HG02885 (cell line): ENCODE data around the gene LGI2.

ENCODE experiments used
- ATAC-seq: cut with Tn5 transposase; IDR thresholded peaks from one replicate; pipeline ENCODE4 v1.9.1; 2021; ENCODE audit warnings: mild to moderate bottlenecking; ENCODE audit not compliant: unreplicated experiment, poor library complexity

The LGI2 gene

DNA sequence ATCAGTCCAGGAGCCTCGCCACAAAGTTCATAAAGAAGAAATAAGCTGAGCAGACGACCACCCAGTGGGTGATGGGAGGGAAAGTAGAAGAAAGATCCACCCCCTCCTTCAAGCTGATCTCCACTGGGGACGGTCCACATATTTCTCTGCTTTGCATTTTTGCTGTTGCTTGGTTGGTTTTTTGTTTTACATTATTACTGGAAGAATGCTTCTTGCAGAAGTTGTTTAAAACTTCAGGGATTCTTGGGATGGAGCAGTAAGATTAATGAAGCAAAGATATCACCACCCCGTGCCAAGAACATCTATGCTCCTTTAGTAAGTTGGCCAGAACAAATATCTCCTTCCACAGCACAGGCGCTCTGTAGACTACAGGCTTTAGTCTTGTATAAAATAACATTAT, 30.1 kb downstream of the LGI2 start:
- ATAC-seq = no peak

GRCh38 chr4:24999392-25000089, 31.2 kb downstream of the LGI2 start:
- ATAC-seq = no peak

DNA sequence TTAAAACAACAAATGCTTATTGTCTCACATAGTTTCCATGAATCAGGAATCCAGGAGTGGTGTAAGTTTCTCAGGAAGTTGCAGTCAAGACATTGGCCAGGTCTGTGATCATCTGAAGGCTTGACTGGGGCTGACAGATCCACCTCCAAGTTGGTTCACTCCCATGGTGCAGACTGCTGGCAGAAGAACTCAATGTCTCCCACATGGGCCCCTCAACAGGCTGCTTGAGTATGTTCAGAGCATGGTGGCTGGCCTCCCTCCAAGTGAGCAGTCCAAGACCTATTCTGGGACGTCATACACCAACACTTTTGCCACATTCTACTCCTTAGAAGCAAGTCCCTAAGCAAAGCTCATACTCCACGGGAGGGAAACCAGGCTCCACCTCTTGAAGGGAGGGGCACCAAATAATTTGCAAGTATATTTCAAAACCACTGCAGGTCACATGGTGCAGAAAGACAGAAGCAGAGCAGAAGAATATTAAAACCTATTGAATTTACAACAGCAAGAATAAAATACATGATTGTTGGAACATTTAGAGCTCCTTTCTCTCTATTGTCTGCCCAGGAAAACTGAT, 35.3 kb downstream of the LGI2 start:
- no peak for ATAC-seq

DNA sequence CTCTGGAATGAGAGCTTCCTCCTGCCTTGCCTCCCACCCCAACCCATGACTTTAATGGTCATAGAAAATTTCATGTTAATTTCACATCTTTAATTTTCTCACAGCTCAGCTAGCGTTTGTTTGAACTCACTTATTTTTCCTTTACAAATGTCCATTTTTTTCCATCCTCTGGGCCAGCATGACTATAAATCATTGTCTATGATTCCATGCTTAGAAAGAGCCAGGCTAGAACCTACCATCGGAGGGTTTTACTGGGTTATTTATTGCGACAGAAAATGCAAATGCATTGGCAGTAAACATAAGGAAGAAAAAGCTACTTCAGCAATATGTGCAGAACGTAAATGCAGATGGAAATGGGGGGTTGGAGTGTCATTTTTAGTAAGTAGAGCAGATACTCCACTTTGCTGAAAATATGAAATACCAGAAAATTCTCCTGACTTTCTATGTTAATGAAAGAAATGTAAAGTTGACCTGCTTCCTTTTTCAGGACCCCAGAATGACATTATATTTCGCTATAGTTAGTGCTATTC, 37.1 kb downstream of the LGI2 start:
- no peak for ATAC-seq

DNA sequence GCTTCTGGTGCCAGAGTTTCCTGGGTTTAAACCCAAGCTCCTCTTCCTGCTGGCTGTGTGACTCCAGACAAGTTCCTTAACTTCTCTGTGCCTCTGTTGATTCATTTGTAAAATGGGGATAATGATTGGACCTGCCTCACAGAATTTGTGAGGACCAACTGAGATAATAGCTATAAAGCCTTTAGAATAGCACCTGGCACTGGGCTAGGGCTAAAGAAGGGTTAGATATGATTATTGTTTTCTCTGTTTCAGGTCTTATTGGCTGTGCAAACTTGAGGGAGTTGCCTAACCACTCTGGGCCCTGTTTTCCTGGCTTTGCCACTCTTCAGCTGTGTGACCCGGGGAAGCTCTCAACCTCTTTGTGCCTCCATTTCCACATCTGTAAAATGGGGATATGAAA, 37.8 kb downstream of the LGI2 start:
- no peak for ATAC-seq

- ATAC-seq = no peak
Observed at GRCh38 chr4:24991015-24991414, 39.7 kb downstream of the LGI2 start.

- no peak for ATAC-seq
Observed at GRCh38 chr4:24989327-24989726, 41.4 kb downstream of the LGI2 start.

DNA sequence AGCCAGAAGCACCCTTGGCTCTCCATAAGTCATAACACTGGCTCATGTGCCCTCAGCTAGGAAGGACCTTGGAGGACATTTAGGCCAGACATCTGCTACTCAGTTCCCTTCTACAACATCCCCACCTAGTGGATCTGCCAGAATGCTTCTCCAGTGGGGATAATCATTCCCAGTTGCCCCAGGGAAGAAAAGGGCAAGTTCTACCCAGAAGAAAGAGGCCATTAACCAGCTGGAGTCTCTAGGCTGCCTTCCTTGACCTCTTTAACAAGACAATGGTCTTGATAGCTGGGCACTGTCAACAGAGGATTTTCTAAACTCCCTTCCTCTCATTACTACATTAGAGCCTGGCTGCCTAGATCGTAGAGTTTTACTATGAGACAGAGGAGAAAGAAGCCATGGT, 42.0 kb downstream of the LGI2 start:
- no peak for ATAC-seq

GRCh38 chr4:24984602-24985532, 45.9 kb downstream of the LGI2 start:
- ATAC-seq = no peak

DNA sequence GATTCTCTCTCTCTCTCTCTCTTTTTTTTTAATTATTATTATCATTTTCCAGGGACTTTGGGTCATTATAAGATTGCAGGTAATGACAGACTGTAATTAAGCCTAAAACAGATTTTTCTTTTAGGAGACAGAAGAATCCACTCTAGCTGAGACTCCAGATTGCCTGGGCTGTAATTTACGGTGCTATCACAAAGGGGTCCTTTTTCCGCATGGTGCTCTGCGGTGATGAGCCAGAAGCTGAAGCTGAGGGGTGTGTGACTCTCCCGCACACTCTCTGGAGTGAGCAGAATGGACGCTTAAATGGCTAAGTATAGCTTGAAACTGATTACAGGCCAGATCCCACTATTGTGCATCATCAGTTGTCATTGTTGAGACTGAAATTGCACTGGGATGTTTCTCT, 50.0 kb downstream of the LGI2 start:
- ATAC-seq = no peak

- peak; percentile 60 for ATAC-seq
Observed at GRCh38 chr4:24980064-24980690, 50.6 kb downstream of the LGI2 start.

GRCh38 chr4:24979554-24979953, 51.2 kb downstream of the LGI2 start:
- no peak for ATAC-seq

DNA sequence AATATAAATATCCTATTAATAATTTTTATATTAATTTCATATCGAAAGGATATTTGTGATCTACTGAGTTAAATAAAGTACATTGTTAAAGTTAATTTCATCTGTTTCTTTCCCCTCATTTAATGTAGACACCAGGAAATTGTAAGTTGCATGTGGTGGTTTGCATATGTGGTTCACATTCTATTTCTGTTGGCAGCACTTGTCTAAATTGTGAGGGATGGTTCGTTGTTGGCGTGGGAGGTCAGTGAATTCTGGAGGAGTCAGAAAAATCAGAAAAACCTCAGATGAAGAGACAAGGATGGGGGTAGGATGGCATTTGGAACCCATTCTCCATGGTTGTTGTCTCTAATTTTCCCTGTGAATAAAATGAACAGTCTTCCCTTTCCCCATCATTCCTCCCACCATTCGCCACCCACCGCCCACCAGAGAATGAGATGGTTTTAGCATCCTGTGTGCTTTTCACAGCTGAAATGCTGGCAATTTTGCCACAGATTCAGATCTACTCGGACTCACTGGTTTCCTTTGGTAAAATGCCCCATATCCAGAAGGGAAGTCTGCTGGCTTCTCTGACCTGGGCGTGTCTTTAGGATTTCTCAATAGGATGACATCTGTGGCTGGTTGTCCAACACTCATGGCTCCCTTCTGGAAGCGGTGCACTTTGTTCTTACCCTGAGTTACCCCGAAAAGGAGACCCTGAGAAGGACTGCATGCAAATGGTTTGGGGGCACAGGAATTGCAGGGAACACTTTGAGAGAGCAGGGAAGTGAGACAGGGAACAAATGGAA, 52.3 kb downstream of the LGI2 start:
- peak; percentile 58 for ATAC-seq

- ATAC-seq = no peak
Observed at GRCh38 chr4:24975510-24975909, 55.2 kb downstream of the LGI2 start.

DNA sequence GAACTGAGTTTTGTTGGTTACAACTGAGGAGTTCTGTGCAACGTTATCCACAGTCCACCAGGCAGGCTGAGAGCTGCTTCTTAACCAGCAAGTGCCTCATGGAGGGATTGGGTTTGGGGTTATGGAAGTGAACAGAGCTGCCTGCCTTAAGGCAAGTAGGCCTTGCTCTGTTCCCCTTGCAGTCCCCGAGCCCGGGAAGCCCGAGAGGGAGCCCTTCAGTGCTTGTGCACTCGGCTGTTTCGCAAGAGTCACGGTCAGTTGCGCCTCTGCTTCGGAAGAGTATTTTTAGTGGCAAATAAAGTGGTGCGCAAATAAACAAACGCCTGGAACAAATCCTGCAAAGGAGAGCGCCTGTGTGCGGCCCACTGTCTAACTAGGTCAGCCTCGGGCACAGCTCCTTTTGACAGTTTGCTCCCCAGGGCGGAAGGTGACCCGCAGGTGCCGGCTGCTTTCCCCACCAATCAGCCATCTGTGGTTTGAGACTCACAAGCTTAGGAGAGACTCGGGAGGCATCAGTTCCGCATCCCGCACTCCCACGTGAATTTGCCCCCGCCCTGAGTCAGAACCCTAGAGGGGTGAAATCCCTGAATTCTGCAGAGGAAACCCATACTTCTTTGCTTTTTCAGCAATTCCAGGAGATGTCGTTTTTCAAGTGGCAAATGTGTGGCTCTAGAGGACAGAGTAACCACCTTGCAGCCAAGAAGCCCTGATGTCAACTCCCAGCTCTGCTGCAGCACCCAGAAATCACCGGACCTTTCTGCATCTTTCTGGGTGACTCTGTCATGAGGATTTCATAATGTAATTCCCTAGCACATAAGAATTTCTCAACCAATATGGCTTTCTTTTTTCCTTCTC, 56.8 kb downstream of the LGI2 start:
- no peak for ATAC-seq

DNA sequence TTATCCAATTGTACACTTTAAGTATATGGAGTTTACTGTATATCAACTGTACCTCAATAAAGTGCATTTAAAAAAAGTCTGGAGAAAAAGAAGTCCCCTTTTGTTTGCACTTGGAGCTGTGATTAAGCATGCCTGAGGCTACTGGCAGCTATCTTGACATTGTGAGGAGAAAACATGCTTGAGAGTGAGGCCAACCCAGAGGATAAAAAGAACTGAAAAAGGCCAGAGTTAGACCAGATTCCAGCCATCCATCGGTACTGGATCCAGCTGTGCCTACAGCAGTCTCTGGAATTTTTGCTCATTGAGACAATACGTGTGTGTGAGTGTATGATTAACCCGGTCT, 57.4 kb downstream of the LGI2 start:
- ATAC-seq = no peak

- ATAC-seq = no peak
Observed at GRCh38 chr4:24971192-24971591, 59.6 kb downstream of the LGI2 start.

DNA sequence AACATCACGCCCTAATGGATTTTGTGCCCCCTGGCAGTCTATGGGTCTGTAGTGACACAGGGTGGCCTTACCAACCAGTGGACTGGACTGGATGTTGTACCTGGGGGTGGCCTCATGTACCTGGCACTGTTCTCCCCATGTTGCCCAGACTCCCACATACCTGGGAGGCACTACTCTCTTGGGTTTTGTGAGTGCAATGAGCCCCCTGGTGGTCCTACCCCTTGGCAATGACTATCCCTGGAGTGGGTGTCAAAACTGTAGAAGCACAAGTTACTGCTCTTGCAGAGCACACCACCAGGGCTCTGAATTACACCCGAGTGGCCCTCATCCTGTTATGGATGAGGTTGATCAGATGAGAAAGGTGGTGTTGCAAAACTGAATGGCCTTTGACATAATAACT, 60.1 kb downstream of the LGI2 start:
- ATAC-seq = no peak

DNA sequence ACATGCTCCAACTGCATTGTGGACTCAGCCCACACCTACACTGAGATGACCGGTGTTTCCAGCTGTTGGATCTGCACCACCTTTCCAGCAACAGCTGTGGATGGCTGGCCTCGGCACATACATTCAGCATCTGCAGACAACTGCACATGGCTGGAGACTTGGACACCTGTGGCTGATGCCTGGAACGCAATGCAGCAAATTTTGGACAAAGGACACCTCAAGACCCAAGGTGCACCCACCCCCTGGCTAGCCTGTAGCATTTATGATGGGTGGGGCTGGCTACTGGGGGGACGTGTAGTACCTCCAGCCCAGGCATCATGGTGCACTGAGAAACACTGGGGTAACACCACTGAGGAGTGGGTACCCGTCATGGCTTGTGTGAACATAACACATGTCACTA, 60.6 kb downstream of the LGI2 start:
- ATAC-seq = no peak
